NCI-H2107 treated with DMSO at 0.1 percent for 48 hours (cell line): ENCODE results near the gene ACADVL.
"Not testable (repeated sequence)": the region's sequence is repeated elsewhere in the genome, so short reads cannot be mapped to it uniquely, and the experiment has no call there.

Source experiments
- DNase-seq: peaks from one replicate; lab custom pipeline; 2025; ENCODE audit not compliant: unreplicated experiment; lab: John Stamatoyannopoulos, UW

The ACADVL gene

DNA sequence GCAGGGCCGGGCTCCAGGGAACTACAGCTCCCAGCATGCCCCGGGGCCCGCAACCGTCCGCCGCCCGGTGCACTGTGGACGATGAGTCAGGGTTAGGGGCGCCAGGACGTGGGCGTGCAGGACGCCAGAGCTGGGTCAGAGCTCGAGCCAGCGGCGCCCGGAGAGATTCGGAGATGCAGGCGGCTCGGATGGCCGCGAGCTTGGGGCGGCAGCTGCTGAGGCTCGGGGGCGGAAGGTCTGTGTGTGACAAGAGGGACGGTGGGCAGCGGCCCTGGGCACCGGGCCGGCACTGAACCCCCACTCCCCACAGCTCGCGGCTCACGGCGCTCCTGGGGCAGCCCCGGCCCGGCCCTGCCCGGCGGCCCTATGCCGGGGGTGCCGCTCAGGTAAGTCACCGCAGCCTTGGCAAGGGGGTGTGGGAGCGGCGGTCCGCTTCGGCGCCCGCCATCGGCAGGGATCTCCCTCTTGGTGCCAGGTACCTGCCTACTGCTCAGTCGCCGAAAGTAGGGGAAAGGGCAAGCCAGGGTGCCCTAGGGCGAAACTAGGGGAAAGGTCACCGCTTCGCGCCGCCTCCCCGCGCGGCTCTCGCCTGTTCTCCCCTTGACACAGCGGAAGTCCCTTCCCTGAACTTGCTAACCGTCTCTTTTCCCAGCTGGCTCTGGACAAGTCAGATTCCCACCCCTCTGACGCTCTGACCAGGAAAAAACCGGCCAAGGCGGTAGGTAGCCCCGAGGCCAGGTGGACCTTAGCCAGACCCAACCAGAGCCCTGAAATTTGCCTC is at the start of gene ACADVL, which contains the start of gene DLG4:
Gene ACADVL, plus strand, starts transcription at position 127 of the 781 bp plus-strand sequence. Its CDS starts 47 bp downstream, at position 174.
Gene DLG4, minus strand, starts transcription at position 25 of the 781 bp plus-strand sequence.
- no peak for DNase-seq

DNA sequence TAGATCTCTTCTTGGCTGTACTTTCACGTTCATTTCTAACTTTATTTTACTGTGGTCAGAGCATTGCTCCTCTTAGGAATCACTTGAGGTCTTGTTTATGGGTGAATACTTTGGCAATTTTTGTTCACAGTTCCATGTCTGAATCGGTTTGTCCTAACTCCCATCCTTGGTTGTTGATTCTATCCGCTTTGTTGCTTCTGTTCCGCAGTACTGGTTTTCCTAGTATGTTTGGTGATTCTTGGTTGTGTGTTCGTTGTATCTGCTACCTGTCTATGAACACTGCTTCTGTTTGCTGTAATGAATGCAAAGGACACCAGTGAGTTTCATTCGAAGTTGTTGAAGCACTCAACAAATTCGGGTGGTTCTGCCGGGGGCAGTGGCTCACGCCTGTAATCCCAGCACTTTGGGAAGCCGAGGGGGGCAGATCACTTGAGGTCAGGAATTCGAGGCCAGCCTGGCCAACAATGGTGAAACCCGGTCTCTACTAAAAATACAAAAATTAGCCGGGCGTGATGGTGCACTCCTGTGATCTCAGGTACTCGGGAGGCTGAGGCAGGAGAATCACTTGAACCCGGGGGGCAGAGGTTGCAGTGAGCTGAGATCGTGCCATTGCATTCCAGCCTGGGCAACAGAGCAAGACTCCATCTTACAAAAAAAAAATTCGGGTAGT is 47.1 kb upstream of the ACADVL start:
- DNase-seq = not testable (repeated sequence)

DNA sequence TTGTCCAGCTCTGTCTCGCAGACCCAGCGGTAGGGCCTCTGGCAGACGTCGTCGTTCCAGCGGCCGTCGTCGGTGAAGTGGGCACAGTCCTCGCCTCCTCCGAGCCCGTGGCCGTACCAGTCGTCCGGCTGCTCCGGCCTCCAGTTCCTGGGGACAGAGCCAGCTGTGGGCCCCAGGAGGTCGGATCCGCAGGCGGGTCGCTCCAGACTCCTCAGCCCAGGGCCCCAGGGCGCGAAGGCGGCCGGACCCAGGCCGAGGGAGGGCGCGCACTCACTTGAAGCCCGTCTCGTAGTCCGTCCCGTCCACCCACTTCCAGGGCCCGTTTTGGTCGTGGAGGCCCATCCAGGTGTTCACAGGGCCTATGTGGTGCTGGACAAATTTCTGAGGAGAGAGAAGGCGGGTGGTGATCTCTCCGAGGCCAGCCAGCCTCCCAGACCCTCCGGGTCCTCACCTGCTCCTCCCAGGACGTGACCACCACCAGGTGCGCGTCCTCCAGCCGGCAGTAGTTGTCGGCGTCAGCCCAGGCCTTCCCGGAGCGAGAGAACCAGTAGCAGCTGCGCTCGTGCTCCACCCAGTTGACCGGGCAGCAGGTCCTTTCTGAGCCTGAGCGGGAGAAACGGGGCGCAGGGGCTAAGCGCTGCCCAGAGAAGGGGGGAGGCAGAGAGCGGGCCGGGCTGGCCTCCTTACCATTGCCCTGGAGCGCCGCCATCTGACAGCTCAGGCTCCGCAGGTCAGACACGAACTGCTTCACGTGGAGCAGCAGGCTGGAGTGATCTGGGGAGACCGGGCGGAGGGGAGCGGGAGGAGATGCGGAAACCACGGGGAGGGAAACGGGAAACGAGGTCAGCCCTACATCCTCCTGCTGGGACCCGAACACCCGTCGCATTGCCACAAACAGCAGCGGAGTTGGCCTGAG is 45.8 kb upstream of the ACADVL start:
- no peak for DNase-seq

DNA sequence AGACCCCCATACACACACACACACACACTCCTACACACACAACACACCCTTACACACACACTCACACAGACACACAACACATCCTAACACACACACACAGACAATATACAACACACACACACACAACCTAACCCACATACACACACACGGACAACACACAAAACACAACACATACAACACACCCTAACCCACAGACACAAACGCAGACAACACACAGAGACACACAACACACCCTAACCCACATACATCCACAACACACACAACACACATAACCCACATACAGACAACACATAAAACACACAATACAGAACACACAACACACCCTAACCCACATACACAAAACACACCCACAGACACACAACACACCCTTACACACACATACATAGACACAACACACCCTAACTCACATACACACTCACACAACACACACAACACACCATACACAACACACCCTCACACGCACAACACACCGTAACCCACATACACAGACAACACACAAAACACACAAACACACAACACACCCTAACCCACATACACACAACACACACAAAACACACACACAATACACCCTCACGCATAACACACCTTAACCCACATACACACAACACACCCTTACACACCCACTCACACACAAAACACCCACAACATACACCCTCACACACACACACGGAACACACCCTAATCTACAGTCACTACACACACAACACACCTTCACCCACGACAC is 45.0 kb upstream of the ACADVL start:
- no peak for DNase-seq

DNA sequence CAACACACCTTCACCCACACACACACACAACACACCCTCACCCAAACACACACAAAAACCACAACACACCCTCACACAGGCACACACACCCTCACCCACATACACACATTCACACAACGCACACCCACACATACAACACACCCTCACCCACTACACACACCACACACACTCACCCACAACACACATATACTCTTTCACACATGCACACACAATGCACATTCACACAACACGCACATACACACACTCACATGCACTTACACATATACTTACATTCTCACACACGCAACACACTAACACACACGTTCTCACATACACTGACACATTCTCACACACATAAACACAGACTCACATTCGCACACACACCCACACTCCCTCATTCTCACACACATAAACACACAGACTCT is 44.4 kb upstream of the ACADVL start:
- no peak for DNase-seq

DNA sequence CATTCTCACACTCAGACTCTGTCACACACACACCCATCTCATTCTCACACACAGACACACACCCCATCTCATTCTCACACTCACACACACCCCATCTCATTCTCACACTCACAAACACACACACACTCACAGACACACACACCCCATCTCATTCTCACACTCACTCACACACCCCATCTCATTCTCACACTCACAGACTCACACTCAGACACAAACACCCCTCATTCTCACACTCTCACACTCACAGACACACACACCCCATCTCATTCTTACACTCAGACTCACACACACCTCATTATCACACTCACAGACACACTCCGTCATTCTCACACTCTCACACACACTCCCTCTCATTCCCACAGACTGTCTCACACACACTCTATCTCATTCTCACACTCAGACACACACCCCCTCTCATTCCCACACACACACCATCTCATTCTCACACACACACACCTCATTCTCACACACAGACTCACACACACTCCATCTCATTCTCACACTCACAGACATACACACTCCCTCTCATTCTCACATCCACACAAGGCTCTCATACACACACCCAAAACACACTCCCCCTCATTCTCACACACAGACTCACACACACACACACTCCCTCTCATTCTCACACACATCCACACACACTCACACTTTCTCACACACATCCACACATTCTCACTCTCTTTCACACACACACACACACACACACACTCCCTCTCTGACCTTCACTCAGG is 43.5 kb upstream of the ACADVL start:
- no peak for DNase-seq

DNA sequence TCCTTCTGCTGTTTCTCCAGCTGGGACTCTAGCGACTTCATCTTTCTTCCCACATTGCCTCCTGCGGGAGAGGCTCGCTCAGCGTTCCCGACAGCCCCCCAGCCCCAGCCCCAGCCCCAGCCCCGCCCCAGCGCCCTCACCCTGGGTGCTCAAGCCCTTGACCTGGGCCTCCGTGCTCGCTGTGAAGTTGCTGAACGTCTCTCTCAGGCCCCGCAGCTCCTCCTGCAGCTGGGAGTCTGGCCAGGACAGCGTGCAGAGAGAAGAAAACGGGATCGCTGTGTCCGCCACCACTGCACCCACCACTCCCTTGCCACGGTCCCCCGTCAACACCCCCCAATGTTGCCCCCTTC is 42.9 kb upstream of the ACADVL start:
- no peak for DNase-seq

DNA sequence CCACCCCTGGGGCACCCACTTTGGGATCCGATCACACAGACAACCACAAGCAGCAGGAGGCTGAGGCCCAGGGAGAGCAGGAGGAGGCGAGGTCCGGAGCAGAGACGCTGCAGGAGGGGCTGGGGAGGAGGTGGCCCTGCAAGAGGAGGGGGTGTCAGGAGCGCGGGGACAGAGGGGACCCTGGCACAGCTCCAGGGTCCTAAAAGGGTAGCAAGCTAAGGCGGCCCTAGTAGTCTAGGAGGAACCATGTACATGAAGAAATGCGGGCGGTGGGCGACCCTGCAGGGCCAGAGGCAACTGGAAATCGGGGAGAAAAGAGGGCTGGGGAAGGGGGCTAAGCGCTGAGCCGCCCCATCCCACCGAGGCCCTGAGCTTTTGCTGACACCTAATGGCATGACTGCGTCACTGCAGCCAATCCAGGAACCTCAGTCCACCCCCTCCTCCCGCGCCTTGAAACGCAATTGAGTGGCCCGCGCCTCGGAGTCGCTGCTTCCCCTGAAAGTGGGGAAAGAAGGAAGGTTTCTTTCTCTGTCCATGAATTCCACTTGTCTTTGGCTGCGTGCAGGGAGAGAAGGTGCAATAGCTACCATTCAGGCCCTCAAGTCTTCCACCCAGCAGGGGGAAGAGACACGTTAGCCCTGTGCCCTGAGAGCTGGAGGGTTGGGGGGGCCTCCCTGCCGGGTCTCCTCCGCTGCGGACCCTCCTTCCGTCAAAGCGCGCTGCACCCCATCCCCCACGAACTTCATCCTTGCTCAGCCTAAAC is 42.4 kb upstream of the ACADVL start:
- DNase-seq = peak; percentile 39

DNA sequence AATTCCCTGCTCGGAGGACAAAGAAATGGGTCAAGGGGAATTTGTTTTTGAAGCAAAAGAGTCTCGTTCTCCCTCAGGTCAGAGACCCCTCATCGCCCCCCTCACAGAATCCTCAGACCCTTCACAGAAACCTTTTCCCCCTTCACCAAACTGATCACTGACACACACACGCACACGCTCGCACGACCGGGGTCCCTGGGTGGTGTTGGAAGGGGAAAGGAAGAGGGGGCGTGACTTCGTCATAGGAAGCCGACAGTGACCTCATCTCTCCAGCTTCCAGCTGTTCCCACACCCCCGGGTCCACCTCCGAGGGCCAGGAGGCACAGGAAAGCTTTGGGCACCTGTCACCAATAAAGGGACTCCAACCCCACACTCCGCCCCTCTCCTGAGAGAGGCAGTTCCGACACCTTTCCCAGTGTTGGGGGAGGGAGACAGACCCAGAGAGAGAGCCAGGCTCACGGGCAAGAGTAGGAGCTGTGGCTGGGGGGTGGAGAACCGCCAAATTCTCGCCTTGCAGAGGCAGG is 41.7 kb upstream of the ACADVL start:
- DNase-seq = peak; percentile 6

DNA sequence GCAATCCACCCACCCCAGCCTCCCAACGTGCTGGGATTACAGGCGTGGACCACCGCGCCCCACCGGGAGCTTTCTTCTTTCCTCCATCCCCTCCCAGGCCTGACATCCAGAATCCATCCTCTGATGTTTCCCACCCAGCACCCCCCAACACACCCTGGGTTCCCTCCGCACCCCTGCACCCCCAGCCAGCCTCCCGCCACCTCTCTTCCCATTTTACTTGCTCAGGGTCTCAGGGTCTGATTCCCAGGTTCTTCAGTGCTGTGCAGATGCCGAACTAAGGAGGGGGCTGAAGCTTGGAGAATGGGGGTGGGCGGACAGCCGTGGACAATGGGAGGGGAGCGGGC is 40.8 kb upstream of the ACADVL start:
- DNase-seq = no peak

DNA sequence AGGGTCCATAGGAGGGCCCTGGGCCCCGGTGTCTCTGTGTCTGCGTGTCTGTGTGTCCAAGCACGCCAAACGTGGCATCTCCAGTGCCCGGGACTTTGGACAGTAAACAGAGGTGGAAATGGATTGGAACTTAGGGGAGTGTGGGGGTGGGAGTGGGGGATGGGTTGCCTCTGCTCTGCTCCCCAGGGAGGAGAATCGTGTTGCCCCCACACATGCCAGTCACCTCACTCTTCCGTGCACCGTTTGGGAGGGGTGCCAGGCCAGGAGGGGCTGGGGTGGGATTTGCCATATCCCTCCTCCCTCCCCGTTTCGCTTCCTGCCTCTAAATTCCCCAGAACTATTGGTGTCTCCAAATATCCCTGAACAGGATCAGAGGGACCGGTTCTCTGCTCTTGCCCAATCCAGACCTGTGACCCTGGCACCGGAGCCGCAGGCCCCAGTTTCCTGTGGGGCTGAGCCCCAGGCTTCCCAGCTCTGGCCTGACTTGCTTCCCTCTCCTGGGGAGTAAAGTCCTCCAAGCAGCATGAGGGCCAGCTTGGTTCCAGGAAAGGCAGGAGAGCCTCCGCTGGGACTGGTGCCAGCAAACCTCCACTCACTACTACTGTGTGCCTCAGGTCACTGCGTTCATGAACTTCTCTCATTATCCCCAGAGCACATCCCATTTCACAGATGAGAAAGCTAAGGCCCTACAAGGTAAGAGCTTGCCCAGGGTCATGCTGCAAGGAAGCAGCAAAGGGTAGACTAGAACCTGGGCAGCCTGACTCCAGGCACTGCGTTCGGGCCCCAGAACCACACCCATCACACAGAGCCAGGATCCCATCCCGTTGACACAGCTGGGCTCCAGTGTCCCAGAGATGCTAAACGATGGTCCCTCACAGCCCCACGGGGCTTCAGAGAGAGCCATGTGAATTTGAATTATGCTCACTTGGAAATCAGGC is 40.2 kb upstream of the ACADVL start, which contains the start of gene ASGR1:
Gene ASGR1, minus strand, starts transcription at position 54 of the 938 bp plus-strand sequence. CDS start 807 bp downstream, outside the sequence.
- no peak for DNase-seq

DNA sequence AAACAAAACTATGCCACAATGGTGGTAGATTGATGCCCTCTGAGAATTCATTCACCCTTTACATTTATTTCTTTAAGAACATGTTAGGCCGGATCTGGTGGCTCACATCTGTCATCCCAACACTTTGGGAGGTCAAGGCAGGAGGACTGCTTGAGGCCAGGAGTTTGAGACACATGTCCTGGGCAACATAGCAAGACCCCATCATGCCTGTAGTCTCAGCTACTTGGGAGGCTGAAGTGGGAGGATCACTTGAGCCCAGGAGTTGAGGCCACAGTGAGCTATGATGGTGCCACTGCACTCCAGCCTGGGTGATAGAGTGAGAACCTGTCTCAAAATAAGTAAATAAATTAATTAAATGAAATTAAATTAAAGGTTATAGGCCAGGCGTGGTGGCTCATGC is 37.6 kb upstream of the ACADVL start:
- DNase-seq = not testable (repeated sequence)

DNA sequence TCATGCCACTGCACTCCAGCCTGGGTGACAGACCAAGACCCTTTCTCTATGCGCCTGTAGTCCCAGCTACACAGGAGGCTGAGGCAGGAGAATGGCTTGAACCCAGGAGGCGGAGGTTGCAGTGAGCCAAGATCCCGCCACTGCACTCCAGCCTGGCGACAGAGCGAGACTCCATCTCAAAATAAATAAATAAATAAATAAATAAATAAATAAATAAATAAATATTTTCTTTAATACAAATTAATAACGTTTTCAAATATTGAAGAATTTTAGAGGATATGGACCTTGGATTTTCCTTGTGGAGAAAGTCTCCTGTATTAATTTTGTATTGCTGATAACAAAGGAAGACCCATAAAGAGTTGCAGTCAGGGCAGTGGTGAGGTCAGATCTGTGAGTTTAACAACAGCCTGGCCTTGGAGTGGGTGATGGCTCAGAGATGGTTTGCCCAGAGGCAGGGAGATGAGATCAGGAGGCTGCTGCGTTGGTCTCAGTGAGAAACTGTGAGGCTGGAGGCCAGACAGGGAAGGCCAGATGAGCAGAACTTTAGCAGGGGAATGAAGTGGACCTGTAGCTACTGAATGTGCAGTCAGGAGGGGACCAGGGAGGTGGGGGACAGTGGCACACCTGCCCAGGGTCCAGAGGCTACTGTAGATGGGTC is 36.2 kb upstream of the ACADVL start:
- no peak for DNase-seq

DNA sequence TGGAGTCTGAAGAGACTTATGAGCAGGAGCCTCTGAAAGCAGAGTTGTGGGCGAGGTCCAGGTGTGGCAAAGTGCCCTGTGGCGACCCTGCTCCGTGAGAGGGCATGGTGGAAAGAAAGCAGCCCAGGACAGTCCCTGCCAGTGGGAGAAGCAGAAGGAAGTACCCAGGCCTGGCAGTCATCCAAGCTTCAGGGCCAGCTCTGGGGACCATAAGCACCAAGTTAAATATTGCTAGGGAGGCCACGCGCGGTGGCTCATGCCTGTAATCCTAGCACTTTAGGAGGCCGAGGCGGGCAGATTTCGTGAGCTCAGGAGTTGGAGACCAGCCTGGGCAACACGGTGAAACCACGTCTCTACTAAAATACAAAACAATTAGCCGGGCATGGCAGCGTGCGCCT is 35.6 kb upstream of the ACADVL start:
- peak; percentile 17 for DNase-seq

DNA sequence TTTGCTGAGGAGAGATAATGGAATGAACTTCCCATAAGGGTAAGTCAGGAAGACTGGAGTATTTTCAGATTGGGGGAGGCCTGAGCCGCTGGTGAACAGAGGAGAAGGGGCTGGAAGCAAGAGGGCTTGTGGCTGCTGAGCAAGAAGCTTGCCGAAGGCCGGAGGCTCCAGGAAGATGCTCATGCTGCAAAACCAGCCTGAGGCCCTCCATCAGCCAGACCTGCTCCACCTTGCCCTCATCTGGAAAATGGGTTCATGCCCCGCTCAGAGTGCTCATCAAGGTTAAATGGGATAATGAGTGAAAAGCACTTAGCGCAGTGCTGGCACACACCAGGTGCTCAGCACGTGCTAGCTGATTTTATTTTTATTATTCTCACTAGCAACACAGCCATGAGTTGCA is 35.1 kb upstream of the ACADVL start:
- DNase-seq = no peak

DNA sequence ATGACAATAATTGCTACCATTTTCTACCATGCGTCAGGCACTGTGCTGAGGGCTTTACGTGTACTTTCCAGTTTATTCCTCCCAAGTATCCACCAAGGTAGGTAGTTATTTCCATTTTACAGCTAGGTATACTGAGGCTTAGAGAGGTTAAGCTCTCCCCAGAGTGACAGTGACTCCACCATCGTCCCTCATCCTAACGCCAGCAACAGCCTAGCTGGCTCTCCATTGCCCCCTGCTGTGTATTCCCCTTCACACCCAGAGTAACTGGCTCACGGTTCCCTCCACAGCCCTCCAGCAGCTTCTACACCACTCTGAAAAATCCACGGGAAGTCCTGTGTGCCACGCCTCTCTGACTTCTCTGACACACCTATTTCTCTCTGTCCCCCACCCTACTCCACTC is 33.5 kb upstream of the ACADVL start:
- DNase-seq = no peak

DNA sequence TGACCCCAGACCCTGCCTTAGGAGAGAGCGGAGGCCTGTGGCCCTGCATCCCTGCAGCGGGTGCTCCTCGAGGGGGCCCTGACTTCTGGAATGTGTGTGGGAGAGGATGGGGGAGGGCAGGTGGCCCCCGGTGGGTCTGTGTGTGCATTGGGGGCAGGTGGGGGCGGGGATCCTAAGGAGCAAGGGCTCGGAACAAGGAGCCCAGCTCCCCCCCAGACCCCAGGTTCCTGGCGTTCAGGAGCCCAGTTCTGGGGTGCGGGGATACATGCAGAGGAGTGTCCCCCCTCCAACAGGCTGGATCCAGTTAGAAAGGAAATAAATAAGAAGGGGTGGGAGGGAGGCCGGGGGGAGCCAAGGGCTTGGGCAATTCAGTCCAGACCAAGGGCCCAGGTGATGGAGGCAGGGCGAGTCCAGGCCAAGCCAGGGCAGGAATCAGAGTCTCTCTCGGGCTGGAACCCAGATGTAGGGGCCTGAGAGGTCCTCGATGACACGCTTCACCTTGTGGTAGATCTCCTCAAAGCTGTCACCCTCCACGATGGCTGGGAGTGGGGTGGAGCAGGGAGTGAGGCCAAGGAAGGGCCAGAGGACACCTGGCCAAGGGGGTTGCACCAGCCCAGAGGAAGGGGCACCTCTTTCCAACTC is 29.3 kb upstream of the ACADVL start:
- DNase-seq = no peak
